ENCODE measurements around the gene GSE1.

DNA sequence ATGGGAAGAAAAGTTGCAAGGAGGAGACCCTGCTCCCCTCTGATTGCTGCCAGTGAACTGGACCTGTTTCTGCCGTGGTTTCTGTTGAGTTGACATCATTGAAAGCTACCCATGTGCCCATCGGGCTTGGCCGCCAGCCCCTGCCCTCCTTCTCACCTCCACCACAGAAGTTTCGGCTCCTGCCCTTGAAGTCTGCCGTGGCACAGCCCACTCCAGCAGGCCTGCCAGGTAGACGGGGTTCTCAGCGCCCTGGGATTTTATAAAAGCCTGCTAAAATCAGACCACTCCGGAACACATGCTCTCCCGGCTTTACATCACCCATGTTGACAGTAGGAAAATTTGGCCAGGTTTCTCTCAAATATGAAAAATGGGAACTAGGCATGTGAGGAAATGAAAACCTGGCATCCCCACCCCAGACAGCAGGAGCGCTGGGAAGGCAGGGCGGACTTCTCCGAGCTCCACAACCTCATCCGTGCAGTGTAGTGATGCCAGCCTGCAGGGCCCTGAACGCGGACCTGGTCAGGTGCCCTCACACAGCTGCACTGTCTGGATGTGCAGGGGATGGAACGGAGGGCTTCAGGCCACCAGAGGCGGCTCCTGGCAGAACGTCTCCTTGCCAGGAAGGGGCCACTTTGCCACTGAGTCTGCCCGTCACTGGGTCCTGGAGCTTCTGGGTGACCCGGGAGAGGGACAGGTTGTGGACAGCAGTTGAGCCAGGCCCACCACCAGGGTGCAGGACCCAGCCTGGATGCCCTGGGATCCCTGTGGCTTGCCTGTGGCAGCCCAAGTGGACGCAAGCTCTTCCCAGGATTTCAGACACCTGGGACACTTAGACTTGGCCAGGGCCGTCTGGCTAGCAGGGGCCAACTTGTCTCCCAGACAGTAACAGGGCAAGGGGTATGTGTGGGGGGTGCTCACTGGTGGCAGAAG, 6.9 kb upstream of the GSE1 start:
- TF ChIP-seq, protein P1, sequence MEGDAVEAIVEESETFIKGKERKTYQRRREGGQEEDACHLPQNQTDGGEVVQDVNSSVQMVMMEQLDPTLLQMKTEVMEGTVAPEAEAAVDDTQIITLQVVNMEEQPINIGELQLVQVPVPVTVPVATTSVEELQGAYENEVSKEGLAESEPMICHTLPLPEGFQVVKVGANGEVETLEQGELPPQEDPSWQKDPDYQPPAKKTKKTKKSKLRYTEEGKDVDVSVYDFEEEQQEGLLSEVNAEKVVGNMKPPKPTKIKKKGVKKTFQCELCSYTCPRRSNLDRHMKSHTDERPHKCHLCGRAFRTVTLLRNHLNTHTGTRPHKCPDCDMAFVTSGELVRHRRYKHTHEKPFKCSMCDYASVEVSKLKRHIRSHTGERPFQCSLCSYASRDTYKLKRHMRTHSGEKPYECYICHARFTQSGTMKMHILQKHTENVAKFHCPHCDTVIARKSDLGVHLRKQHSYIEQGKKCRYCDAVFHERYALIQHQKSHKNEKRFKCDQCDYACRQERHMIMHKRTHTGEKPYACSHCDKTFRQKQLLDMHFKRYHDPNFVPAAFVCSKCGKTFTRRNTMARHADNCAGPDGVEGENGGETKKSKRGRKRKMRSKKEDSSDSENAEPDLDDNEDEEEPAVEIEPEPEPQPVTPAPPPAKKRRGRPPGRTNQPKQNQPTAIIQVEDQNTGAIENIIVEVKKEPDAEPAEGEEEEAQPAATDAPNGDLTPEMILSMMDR (IDR thresholded peaks at IDR 0.05): no peak
- TF ChIP-seq, protein P2, sequence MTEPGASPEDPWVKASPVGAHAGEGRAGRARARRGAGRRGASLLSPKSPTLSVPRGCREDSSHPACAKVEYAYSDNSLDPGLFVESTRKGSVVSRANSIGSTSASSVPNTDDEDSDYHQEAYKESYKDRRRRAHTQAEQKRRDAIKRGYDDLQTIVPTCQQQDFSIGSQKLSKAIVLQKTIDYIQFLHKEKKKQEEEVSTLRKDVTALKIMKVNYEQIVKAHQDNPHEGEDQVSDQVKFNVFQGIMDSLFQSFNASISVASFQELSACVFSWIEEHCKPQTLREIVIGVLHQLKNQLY (CRISPR knock-in tag; IDR thresholded peaks at IDR 0.05): no peak
- TF ChIP-seq NFE2L1 (CRISPR knock-in tag; IDR thresholded peaks at IDR 0.05): no peak
- TF ChIP-seq ZNF232 (CRISPR knock-in tag; IDR thresholded peaks at IDR 0.05): no peak
- TF ChIP-seq, protein P3, sequence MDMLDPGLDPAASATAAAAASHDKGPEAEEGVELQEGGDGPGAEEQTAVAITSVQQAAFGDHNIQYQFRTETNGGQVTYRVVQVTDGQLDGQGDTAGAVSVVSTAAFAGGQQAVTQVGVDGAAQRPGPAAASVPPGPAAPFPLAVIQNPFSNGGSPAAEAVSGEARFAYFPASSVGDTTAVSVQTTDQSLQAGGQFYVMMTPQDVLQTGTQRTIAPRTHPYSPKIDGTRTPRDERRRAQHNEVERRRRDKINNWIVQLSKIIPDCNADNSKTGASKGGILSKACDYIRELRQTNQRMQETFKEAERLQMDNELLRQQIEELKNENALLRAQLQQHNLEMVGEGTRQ (CRISPR knock-in tag; IDR thresholded peaks at IDR 0.05): no peak
- TF ChIP-seq GRHL2 (CRISPR knock-in tag; IDR thresholded peaks at IDR 0.05; ENCODE audit: insufficient replicate concordance, severe bottlenecking): no peak
